PC-9 (cell line): ENCODE data around the gene DERL2. TPM values are rescaled to one million over a fixed set of nuclear protein-coding genes. Genes with fewer than 3 reads are reported as not detected.

Experiments used
- BruUV-seq: library from RNA; stranded (reverse); fragments of 400-500 nt; replicated peaks from 2 replicates; lab custom pipeline; 2021; lab: Mats Ljungman, UMichigan
- CTCF ChIA-PET: fragments of 300-600 bp; sonication (Branson Sonifier 250); formaldehyde crosslinking; loops from one replicate; lab custom pipeline; 2022; ENCODE audit warnings: antibody characterized with exemption; lab: Charles Lee
- POLR2A ChIA-PET: fragments of 300-600 bp; sonication (Branson Sonifier 250); formaldehyde crosslinking; loops from one replicate; lab custom pipeline; 2022; ENCODE audit warnings: antibody characterized with exemption; ENCODE audit not compliant: unreplicated experiment; lab: Charles Lee
- DNase-seq, 2 experiments: peaks; one replicate each; pipeline versions ENCODE4 v3.0.0 to v3.0.0-alpha.2; 2015 to 2022; ENCODE audit warnings: mixed read lengths in 1 of 2
- H2AFZ ChIP-seq: fragments of 200-600 bp; sonication (generic); 2 replicates; pipeline ENCODE4 v1.8.1; 2017; ENCODE audit warnings: antibody characterized with exemption
- H3F3A ChIP-seq: fragments of 200-600 bp; sonication (generic); 2 replicates; pipeline ENCODE4 v1.8.1; 2017; ENCODE audit warnings: antibody characterized with exemption, mild to moderate bottlenecking, low read depth; ENCODE audit not compliant: insufficient read depth
- H3K27ac ChIP-seq: fragments of 200-600 bp; sonication (generic); 2 replicates; pipeline ENCODE4 v1.6.1; 2016; ENCODE audit warnings: mixed run types
- H3K27me3 ChIP-seq: fragments of 200-600 bp; sonication (generic); 2 replicates; pipeline ENCODE4 v1.6.1; 2016; ENCODE audit warnings: low read depth, mixed run types; ENCODE audit not compliant: insufficient read depth
- H3K36me3 ChIP-seq: fragments of 200-600 bp; sonication (generic); 2 replicates; pipeline ENCODE4 v1.6.1; 2016; ENCODE audit warnings: low read depth, mixed run types
- H3K4me1 ChIP-seq: fragments of 200-600 bp; sonication (generic); replicated peaks from 2 replicates; pipeline ENCODE4 v1.6.1; 2016; ENCODE audit warnings: mixed run types; ENCODE audit not compliant: insufficient read depth
- H3K4me2 ChIP-seq: fragments of 200-600 bp; sonication (generic); 2 replicates; pipeline ENCODE4 v1.6.1; 2017; ENCODE audit warnings: mixed run types
- H3K4me3 ChIP-seq: fragments of 200-600 bp; sonication (generic); 2 replicates; pipeline ENCODE4 v1.6.1; 2016; ENCODE audit warnings: mixed run types
- H3K79me2 ChIP-seq: fragments of 200-600 bp; sonication (generic); 2 replicates; pipeline ENCODE4 v1.6.1; 2017; ENCODE audit warnings: low read depth, mixed run types
- H3K9me2 ChIP-seq: fragments of 200-600 bp; sonication (generic); 2 replicates; pipeline ENCODE4 v1.8.1; 2017; ENCODE audit warnings: mild to moderate bottlenecking; ENCODE audit not compliant: insufficient read depth
- H3K9me3 ChIP-seq: fragments of 200-600 bp; sonication (generic); 2 replicates; pipeline ENCODE4 v1.8.1; 2016; ENCODE audit warnings: low read depth; ENCODE audit not compliant: insufficient read depth
- H4K20me1 ChIP-seq: fragments of 200-600 bp; sonication (generic); 2 replicates; pipeline ENCODE4 v1.8.1; 2017; ENCODE audit not compliant: insufficient read depth
- EZH2 ChIP-seq: fragments of 200-600 bp; sonication (generic); IDR thresholded peaks from 2 replicates; pipeline ENCODE4 v1.8.0; 2017; ENCODE audit warnings: antibody characterized with exemption, low read depth
- intact Hi-C: fragments of 100-400 bp; cut with micrococcal nuclease; formaldehyde crosslinking; loops from one replicate; pipeline ENCODE4 v1.10.0; 2022; ENCODE audit not compliant: unreplicated experiment
- total RNA-seq: library from RNA; stranded (reverse); gene quantifications from 2 replicates; pipeline ENCODE4 v1.2.3, GENCODE V29; 2021
- TF ChIP-seq, protein P1 (sequence below): fragments of 200-600 bp; sonication (generic); conservative IDR thresholded peaks from 2 replicates; pipeline ENCODE4 v1.6.1; 2017; ENCODE audit warnings: mixed run types, antibody characterized with exemption, mild to moderate bottlenecking, moderate library complexity

The DERL2 gene
- total RNA-seq, 1 experiment from 2014 or later = 71.1 TPM

GRCh38 chr17:5533486-5534315, 47.7 kb upstream of the DERL2 start:
- Histone ChIP-seq H3K27ac (no peak overlapping the region), H3K4me3 (no peak overlapping the region), H3K9me2 (no peaks in the 10 kb centered on the region), H3K4me1 (no peaks in the 10 kb centered on the region), H2AFZ (no peak overlapping the region), H3K27me3 (no peaks in the 10 kb centered on the region), H3K4me2 (no peak overlapping the region), H3K79me2 (no peaks in the 10 kb centered on the region), H4K20me1 (no peaks in the 10 kb centered on the region), H3K9me3 (no peaks in the 10 kb centered on the region), H3K36me3 (no peaks in the 10 kb centered on the region), H3F3A (no peaks in the 10 kb centered on the region)
- DNase-seq = no peak
- TF ChIP-seq EZH2 = no peak
- TF ChIP-seq, protein P1, sequence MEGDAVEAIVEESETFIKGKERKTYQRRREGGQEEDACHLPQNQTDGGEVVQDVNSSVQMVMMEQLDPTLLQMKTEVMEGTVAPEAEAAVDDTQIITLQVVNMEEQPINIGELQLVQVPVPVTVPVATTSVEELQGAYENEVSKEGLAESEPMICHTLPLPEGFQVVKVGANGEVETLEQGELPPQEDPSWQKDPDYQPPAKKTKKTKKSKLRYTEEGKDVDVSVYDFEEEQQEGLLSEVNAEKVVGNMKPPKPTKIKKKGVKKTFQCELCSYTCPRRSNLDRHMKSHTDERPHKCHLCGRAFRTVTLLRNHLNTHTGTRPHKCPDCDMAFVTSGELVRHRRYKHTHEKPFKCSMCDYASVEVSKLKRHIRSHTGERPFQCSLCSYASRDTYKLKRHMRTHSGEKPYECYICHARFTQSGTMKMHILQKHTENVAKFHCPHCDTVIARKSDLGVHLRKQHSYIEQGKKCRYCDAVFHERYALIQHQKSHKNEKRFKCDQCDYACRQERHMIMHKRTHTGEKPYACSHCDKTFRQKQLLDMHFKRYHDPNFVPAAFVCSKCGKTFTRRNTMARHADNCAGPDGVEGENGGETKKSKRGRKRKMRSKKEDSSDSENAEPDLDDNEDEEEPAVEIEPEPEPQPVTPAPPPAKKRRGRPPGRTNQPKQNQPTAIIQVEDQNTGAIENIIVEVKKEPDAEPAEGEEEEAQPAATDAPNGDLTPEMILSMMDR = no peak
- intact Hi-C loops = no loop called here
- ChIA-PET CTCF (no interaction called here), POLR2A (no interaction called here)
- no TSS peak for BruUV-seq

DNA sequence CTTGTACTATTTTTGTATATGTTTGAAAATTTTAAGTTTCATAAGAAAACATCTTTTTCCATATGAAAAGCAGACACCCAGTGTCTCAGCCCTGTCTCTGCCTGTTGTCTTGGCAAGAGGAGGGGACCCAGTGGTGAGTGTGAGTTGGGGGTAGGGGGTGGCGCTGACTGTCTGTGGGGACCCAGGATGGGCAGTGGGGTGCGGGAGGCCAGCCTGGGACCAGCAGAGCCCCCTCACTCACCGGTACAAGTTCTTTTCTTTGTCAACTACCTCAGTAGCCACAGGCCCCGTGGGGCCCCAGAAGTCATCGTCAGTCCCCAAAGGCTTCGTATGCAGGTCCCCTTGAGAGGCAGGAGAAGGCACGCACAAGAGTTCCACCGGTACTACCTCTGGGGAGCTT, 46.6 kb upstream of the DERL2 start:
- no peak overlapping the region for H2AFZ ChIP-seq
- H3K27me3 ChIP-seq = no peaks in the 10 kb centered on the region
- H3K4me3 ChIP-seq = no peak overlapping the region
- H3K79me2 ChIP-seq = no peaks in the 10 kb centered on the region
- H3K4me1 ChIP-seq = no peaks in the 10 kb centered on the region
- H3K4me2 ChIP-seq = no peak overlapping the region
- BruUV-seq = no TSS peak
- no peaks in the 10 kb centered on the region for H3K9me2 ChIP-seq
- no peaks in the 10 kb centered on the region for H3F3A ChIP-seq
- no peak for DNase-seq
- no peak overlapping the region for H3K27ac ChIP-seq
- no peaks in the 10 kb centered on the region for H3K36me3 ChIP-seq
- ChIA-PET CTCF (no interaction called here), POLR2A (no interaction called here)
- H3K9me3 ChIP-seq = no peaks in the 10 kb centered on the region
- no peak for TF ChIP-seq EZH2
- TF ChIP-seq, protein P1 = no peak
- intact Hi-C loops = no loop called here
- H4K20me1 ChIP-seq = no peaks in the 10 kb centered on the region

DNA sequence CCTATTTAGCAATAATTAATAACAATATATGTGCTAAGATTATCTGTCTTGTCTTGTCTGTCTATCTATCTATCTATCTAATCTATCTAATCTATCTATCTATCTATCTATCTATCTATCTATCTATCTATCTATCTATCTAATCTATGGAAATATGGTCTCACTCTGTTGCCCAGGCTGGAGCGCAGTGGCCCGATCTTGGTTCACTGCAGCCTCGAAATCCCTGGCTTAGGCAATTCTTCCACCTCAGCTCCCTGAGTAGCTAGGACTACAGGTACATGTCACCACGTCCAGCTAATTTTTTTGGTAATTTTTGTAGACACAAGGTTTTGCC, 45.1 kb upstream of the DERL2 start:
- H3K9me3 ChIP-seq = no peaks in the 10 kb centered on the region
- no peak overlapping the region for H2AFZ ChIP-seq
- no peaks in the 10 kb centered on the region for H3K36me3 ChIP-seq
- H4K20me1 ChIP-seq = no peaks in the 10 kb centered on the region
- BruUV-seq = no TSS peak
- no peaks in the 10 kb centered on the region for H3K27me3 ChIP-seq
- intact Hi-C loops = no loop called here
- H3K27ac ChIP-seq = no peak overlapping the region
- no peaks in the 10 kb centered on the region for H3F3A ChIP-seq
- H3K79me2 ChIP-seq = no peaks in the 10 kb centered on the region
- no peak overlapping the region for H3K4me2 ChIP-seq
- ChIA-PET CTCF (no interaction called here), POLR2A (no interaction called here)
- no peaks in the 10 kb centered on the region for H3K4me1 ChIP-seq
- no peaks in the 10 kb centered on the region for H3K9me2 ChIP-seq
- TF ChIP-seq EZH2 = no peak
- TF ChIP-seq, protein P1 = no peak
- no peak overlapping the region for H3K4me3 ChIP-seq
- no peak for DNase-seq
